ENCODE results near the gene ZNF90.

DNA sequence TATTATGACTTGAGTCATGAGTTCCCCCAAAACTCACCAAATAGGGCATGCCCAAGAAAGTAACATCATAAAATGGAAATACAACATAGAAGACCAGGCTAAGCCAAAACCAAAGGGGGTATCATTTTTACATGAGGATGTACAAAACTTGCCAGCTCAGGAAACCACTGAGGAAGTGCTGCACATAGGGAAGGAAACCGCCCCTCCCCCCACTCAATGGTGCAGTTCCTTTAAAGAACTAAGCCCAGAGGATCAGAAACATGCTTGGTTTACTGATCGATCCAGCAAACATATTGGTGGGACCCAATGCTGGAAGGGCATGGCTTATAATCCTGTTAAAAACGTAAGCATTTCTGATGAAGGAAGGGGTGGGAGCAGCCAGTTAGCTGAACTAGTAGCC, 85.0 kb downstream of the ZNF90 start:
- TF ChIP-seq, protein P1, sequence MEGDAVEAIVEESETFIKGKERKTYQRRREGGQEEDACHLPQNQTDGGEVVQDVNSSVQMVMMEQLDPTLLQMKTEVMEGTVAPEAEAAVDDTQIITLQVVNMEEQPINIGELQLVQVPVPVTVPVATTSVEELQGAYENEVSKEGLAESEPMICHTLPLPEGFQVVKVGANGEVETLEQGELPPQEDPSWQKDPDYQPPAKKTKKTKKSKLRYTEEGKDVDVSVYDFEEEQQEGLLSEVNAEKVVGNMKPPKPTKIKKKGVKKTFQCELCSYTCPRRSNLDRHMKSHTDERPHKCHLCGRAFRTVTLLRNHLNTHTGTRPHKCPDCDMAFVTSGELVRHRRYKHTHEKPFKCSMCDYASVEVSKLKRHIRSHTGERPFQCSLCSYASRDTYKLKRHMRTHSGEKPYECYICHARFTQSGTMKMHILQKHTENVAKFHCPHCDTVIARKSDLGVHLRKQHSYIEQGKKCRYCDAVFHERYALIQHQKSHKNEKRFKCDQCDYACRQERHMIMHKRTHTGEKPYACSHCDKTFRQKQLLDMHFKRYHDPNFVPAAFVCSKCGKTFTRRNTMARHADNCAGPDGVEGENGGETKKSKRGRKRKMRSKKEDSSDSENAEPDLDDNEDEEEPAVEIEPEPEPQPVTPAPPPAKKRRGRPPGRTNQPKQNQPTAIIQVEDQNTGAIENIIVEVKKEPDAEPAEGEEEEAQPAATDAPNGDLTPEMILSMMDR (IDR thresholded peaks at IDR 0.05; ENCODE audit: insufficient read depth, low read length, poor library complexity, severe bottlenecking): no peak
- no peak for TF ChIP-seq EZH2phosphoT487 (conservative IDR thresholded peaks at IDR 0.05; ENCODE audit: low read length)

Data from SU-DHL-6 (cell line).